K562 (cell line): Measurements from ENCODE around the gene PFDN2. TPM values are rescaled to one million over a fixed set of nuclear protein-coding genes. Genes with fewer than 3 reads are reported as not detected.

Experiments
- CTCF ChIP-seq, 3 experiments: IDR thresholded peaks in 2 of 3; conservative IDR thresholded peaks in 1 of 3; 2 replicates each; pipeline ENCODE4 v1.5.1; 2011 to 2012; ENCODE audit warnings: low read length in 3 of 3, mild to moderate bottlenecking in 3 of 3, control low read depth in 2 of 3, improper control_type of control experiment in 1 of 3, inconsistent platforms in 1 of 3, low read depth in 1 of 3, mixed read lengths in 1 of 3, moderate library complexity in 1 of 3; ENCODE audit not compliant: insufficient read depth in 2 of 3
- FOXJ2 ChIP-seq: fragments of 200-800 bp; sonication (Bioruptor generic); IDR thresholded peaks from 2 replicates; pipeline ENCODE4 v1.6.1; 2016; ENCODE audit warnings: missing genetic modification characterization, missing compliant biosample characterization
- KLF10 ChIP-seq: fragments of 250-450 bp; sonication (Bioruptor Pico); IDR thresholded peaks from 2 replicates; pipeline ENCODE4 v1.6.1; 2021; ENCODE audit warnings: matching md5 sums
- NRF1 ChIP-seq, 2 experiments: fragments of 450-650 bp; IDR thresholded peaks in 1 of 2; conservative IDR thresholded peaks in 1 of 2; 2 replicates each; pipeline ENCODE4 v1.6.1; 2014; ENCODE audit warnings: mild to moderate bottlenecking in 2 of 2
- SIN3B ChIP-seq: fragments of 450-650 bp; IDR thresholded peaks from 2 replicates; pipeline ENCODE4 v1.6.1; 2017; ENCODE audit warnings: low read depth, mild to moderate bottlenecking, moderate library complexity
- SP2 ChIP-seq: IDR thresholded peaks from 2 replicates; pipeline ENCODE4 v1.6.1; 2011; ENCODE audit warnings: mild to moderate bottlenecking, low read depth, low read length, moderate library complexity; ENCODE audit not compliant: poor library complexity, severe bottlenecking; ENCODE audit errors: extremely low read depth
- STAT6 ChIP-seq: sonication (generic); formaldehyde crosslinking; IDR thresholded peaks from 2 replicates; pipeline ENCODE4 v1.8.1; 2023; ENCODE audit warnings: mild to moderate bottlenecking, missing genetic modification reagents
- TEAD1 ChIP-seq, 2 experiments: fragments of 450-650 bp in 1 of 2; sonication (generic) in 1 of 2; formaldehyde crosslinking; IDR thresholded peaks; 2 replicates each; pipeline versions ENCODE4 v1.4.0 to v1.8.0; 2020 to 2022; ENCODE audit warnings: mild to moderate bottlenecking in 2 of 2, missing genetic modification reagents in 1 of 2
- ZNF561 ChIP-seq: fragments of 450-650 bp; formaldehyde crosslinking; conservative IDR thresholded peaks from 2 replicates; pipeline ENCODE4 v1.4.0; 2020; ENCODE audit warnings: mild to moderate bottlenecking, moderate library complexity
- ZNF586 ChIP-seq: fragments of 450-650 bp; formaldehyde crosslinking; conservative IDR thresholded peaks from 2 replicates; pipeline ENCODE4 v1.4.0; 2020; ENCODE audit warnings: mild to moderate bottlenecking, moderate library complexity
- polyA plus RNA-seq, 8 experiments: library from polyadenylated mRNA; depleted of rRNA in 4 of 8; stranded (reverse) in 5 of 8; unstranded in 3 of 8; fragments of >200 nt; fragmentation: Nextera tagmentation in 2 of 8; fragmentation: Illumina TruSeq in 1 of 8; extraction: Ambion mirVana in 2 of 8; extraction: Trizol in 1 of 8; gene quantifications; 2 replicates each; pipeline versions ENCODE4 v1.2.1 to v1.2.3, GENCODE V29; 2011 to 2014; ENCODE audit warnings: inconsistent platforms in 1 of 8, missing spikeins in 1 of 8
- total RNA-seq, 7 experiments: library from RNA; depleted of rRNA in 6 of 7; stranded (reverse); fragments of >200 nt in 6 of 7; fragmentation: Illumina TruSeq in 2 of 7; extraction: Trizol in 2 of 7; gene quantifications; 2 replicates each; pipeline versions ENCODE4 v1.2.1 to v1.2.3, GENCODE V29; 2011 to 2021; ENCODE audit warnings: low replicate concordance in 1 of 7
- TF ChIP-seq, protein P1 (sequence below): fragments of 450-650 bp; IDR thresholded peaks from 2 replicates; pipeline ENCODE4 v1.6.1; 2016; ENCODE audit warnings: borderline replicate concordance
- TF ChIP-seq, protein P2 (sequence below): sonication (generic); formaldehyde crosslinking; IDR thresholded peaks from 2 replicates; pipeline ENCODE4 v1.8.0; 2023; ENCODE audit warnings: missing genetic modification reagents, mild to moderate bottlenecking, borderline replicate concordance

Gene PFDN2
- total and polyA plus RNA-seq, 9 of the 15 experiments (the other 6 are each of a cell fraction or from before 2014, with no cell fraction given) = 50.2 to 361 (median 144) TPM

DNA sequence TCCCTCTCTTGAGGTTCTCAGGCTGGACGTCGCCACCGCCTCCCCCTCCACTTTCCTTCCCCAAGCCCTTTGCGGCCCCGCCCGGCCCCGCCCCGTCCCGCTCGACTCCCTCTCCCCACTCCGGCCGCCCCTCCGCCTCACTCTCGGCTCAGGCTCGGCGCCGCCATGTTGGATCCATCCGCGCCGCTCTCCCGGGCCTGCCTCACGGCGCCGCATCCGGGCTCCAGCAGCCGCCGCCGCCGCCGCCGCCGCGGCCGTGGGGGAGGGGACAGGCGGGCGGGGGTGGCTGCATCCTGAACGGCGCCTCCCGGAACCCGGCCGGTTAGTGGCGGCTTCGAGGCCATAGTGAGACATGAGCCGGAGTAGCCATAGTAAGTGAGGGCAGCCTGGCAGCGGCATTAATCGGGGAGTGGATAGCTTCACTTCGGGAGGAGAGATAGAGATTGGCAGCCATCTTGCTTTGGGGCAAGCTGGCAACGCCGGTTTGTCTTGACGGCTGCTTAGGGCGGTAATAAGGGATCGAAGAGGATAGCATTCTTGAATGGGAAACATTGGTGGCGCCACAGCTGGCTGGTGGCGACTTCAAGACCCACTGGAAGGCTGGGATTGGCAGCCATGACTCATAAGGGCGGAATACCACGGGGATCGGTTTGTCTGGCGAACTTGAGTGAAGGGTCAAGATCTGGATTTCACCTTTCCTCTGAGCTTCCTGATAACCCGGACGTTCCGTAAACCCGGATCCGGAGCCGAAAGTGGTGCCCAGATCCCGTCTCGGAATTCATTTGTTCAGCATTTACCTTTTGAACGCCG is 14.8 kb upstream of the PFDN2 start, which contains the start of gene DEDD (continued):
- TF ChIP-seq ZNF561 (no peak), SP2 (no peak), FOXJ2 (tag) (peak; percentile 60; the same call in 1 of the 2 replicates), NRF1 (conservative IDR thresholded peaks at IDR 0.05 in 1 of 2, IDR thresholded peaks at IDR 0.05 in 1 of 2) (peak; percentile 49 to 60), SIN3B (peak; percentile 77), CTCF (IDR thresholded peaks at IDR 0.05 in 2 of 3, conservative IDR thresholded peaks at IDR 0.05 in 1 of 3; ENCODE audit: insufficient read depth in 2 of 3, low read depth in 1 of 3, low read length in 3 of 3) (peak in 2 of 3 experiments; percentile 21 to 28; a peak in 1 of 6 replicates), TEAD1 (CRISPR knock-in tag; IDR thresholded peaks at IDR 0.05) (no peak; a peak in 1 of 4 replicates), KLF10 (CRISPR knock-in tag) (no peak), STAT6 (CRISPR knock-in tag) (peak; percentile 72; the same call in 1 of the 2 replicates), ZNF586 (CRISPR knock-in tag) (no peak)
- TF ChIP-seq, protein P1, sequence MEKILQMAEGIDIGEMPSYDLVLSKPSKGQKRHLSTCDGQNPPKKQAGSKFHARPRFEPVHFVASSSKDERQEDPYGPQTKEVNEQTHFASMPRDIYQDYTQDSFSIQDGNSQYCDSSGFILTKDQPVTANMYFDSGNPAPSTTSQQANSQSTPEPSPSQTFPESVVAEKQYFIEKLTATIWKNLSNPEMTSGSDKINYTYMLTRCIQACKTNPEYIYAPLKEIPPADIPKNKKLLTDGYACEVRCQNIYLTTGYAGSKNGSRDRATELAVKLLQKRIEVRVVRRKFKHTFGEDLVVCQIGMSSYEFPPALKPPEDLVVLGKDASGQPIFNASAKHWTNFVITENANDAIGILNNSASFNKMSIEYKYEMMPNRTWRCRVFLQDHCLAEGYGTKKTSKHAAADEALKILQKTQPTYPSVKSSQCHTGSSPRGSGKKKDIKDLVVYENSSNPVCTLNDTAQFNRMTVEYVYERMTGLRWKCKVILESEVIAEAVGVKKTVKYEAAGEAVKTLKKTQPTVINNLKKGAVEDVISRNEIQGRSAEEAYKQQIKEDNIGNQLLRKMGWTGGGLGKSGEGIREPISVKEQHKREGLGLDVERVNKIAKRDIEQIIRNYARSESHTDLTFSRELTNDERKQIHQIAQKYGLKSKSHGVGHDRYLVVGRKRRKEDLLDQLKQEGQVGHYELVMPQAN = 0 out of 2 replicates have a peak, but pooled peaks have one; percentile 37
- TF ChIP-seq, protein P2, sequence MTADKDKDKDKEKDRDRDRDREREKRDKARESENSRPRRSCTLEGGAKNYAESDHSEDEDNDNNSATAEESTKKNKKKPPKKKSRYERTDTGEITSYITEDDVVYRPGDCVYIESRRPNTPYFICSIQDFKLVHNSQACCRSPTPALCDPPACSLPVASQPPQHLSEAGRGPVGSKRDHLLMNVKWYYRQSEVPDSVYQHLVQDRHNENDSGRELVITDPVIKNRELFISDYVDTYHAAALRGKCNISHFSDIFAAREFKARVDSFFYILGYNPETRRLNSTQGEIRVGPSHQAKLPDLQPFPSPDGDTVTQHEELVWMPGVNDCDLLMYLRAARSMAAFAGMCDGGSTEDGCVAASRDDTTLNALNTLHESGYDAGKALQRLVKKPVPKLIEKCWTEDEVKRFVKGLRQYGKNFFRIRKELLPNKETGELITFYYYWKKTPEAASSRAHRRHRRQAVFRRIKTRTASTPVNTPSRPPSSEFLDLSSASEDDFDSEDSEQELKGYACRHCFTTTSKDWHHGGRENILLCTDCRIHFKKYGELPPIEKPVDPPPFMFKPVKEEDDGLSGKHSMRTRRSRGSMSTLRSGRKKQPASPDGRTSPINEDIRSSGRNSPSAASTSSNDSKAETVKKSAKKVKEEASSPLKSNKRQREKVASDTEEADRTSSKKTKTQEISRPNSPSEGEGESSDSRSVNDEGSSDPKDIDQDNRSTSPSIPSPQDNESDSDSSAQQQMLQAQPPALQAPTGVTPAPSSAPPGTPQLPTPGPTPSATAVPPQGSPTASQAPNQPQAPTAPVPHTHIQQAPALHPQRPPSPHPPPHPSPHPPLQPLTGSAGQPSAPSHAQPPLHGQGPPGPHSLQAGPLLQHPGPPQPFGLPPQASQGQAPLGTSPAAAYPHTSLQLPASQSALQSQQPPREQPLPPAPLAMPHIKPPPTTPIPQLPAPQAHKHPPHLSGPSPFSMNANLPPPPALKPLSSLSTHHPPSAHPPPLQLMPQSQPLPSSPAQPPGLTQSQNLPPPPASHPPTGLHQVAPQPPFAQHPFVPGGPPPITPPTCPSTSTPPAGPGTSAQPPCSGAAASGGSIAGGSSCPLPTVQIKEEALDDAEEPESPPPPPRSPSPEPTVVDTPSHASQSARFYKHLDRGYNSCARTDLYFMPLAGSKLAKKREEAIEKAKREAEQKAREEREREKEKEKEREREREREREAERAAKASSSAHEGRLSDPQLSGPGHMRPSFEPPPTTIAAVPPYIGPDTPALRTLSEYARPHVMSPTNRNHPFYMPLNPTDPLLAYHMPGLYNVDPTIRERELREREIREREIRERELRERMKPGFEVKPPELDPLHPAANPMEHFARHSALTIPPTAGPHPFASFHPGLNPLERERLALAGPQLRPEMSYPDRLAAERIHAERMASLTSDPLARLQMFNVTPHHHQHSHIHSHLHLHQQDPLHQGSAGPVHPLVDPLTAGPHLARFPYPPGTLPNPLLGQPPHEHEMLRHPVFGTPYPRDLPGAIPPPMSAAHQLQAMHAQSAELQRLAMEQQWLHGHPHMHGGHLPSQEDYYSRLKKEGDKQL = no peak
